ENCODE data around the gene CHD6. TPM values are rescaled to one million over a fixed set of nuclear protein-coding genes. Genes with fewer than 3 reads are reported as not detected.
"Not testable (repeated sequence)": the region's sequence is repeated elsewhere in the genome, so short reads cannot be mapped to it uniquely, and the experiment has no call there.

The CHD6 gene
- total and polyA plus RNA-seq, 12 donors, result 9.2 to 56.8 (median 41.7) TPM

- intact Hi-C loops (cut with DNase I), result no loop called here
- TF ChIP-seq CTCF (IDR thresholded peaks at IDR 0.05) (no peak), POLR2A (IDR thresholded peaks at IDR 0.05) (no peak)
- 71 to 81% (median 79%) methylated on average over 3 of the region's 3 CpGs for WGBS, 4 donors
Observed at GRCh38 chr20:41540459-41540858, 77.7 kb downstream of the CHD6 start.

GRCh38 chr20:41538810-41539596, 79.2 kb downstream of the CHD6 start:
- no peak overlapping the region for H3K4me3 ChIP-seq
- intact Hi-C loops (cut with DNase I), result no loop called here
- WGBS, 4 donors, result 92 to 95% (median 93%) methylated on average over 8 of the region's 8 CpGs
- H3K4me1 ChIP-seq (replicated peaks in 1 of 2), result peaks cover 10 to 13% of the 10 kb centered on the region in 2 donors
- TF ChIP-seq POLR2A (IDR thresholded peaks at IDR 0.05) (no peak), CTCF (IDR thresholded peaks at IDR 0.05) (no peak)
- H3K36me3 ChIP-seq (replicated peaks in 1 of 2), result no peaks in the 10 kb centered on the region
- no peaks in the 10 kb centered on the region for H3K27me3 ChIP-seq
- DNase-seq, result no peak
- no peaks in the 10 kb centered on the region for H3K9me3 ChIP-seq (replicated peaks in 1 of 3)
- H3K27ac ChIP-seq, result no peak overlapping the region

More at GRCh38 chr20:41540459-41540858, 77.7 kb downstream of the CHD6 start:
- Histone ChIP-seq H3K9me3 (replicated peaks in 1 of 3) (no peaks in the 10 kb centered on the region), H3K4me3 (no peak overlapping the region), H3K27me3 (no peaks in the 10 kb centered on the region), H3K4me1 (replicated peaks in 1 of 2) (peaks cover 1 to 3% of the 10 kb centered on the region in 2 donors), H3K36me3 (replicated peaks in 1 of 2) (no peaks in the 10 kb centered on the region), H3K27ac (no peak overlapping the region)
- no peak for DNase-seq

- H3K27me3 ChIP-seq, result no peaks in the 10 kb centered on the region
- no peaks in the 10 kb centered on the region for H3K9me3 ChIP-seq (replicated peaks in 1 of 3)
- intact Hi-C loops (cut with DNase I), result no loop called here
- WGBS, 4 donors, result 96 to 99% (median 98%) methylated on average over 4 of the region's 4 CpGs
- H3K27ac ChIP-seq, result no peak overlapping the region
- H3K4me1 ChIP-seq (replicated peaks in 1 of 2), result peaks cover 10 to 13% of the 10 kb centered on the region in 2 donors
- DNase-seq, result no peak
- H3K36me3 ChIP-seq (replicated peaks in 1 of 2), result peaks cover 0 to 2% of the 10 kb centered on the region in 2 donors
- no peak overlapping the region for H3K4me3 ChIP-seq
- TF ChIP-seq POLR2A (IDR thresholded peaks at IDR 0.05) (no peak), CTCF (IDR thresholded peaks at IDR 0.05) (no peak)
Observed at GRCh38 chr20:41537865-41538264, 80.3 kb downstream of the CHD6 start.

- H3K9me3 ChIP-seq (replicated peaks in 1 of 3); DNase-seq; H3K27me3 ChIP-seq; H3K4me3 ChIP-seq; H3K36me3 ChIP-seq (replicated peaks in 1 of 2); intact Hi-C loops (cut with DNase I): not testable (repeated sequence)
- WGBS, 4 donors, result 78 to 89% (median 80%) methylated on average over 1 of the region's 1 CpG
- H3K27ac ChIP-seq, result peak overlapping the region in 1 of 5 donors; percentile 8
- H3K4me1 ChIP-seq (replicated peaks in 1 of 2), result peaks cover 10 to 13% of the 10 kb centered on the region in 2 donors
Observed at GRCh38 chr20:41535551-41535950, 82.6 kb downstream of the CHD6 start.

GRCh38 chr20:41534842-41535241, 83.3 kb downstream of the CHD6 start:
- peaks cover 10 to 13% of the 10 kb centered on the region in 2 donors for H3K4me1 ChIP-seq (replicated peaks in 1 of 2)
- H3K36me3 ChIP-seq (replicated peaks in 1 of 2), result peaks cover 0 to 9% of the 10 kb centered on the region in 2 donors
- no peaks in the 10 kb centered on the region for H3K27me3 ChIP-seq
- no peak for DNase-seq
- TF ChIP-seq CTCF (IDR thresholded peaks at IDR 0.05) (no peak), POLR2A (IDR thresholded peaks at IDR 0.05) (no peak)
- peak overlapping the region in 1 of 5 donors; percentile 8 for H3K27ac ChIP-seq
- intact Hi-C loops (cut with DNase I), result no loop called here
- WGBS, 4 donors, result 44 to 72% (median 48%) methylated on average over 2 of the region's 2 CpGs
- H3K9me3 ChIP-seq (replicated peaks in 1 of 3), result no peaks in the 10 kb centered on the region
- no peak overlapping the region for H3K4me3 ChIP-seq

Measured in adrenal gland (tissue), 12 donors.